Hepatic stellate cell (primary cell): ENCODE measurements around the gene EFEMP2.

ENCODE experiments used
- DNase-seq: peaks from one replicate; pipeline ENCODE4 v3.0.0; 2011; ENCODE audit warnings: low spot score

The EFEMP2 gene

DNA sequence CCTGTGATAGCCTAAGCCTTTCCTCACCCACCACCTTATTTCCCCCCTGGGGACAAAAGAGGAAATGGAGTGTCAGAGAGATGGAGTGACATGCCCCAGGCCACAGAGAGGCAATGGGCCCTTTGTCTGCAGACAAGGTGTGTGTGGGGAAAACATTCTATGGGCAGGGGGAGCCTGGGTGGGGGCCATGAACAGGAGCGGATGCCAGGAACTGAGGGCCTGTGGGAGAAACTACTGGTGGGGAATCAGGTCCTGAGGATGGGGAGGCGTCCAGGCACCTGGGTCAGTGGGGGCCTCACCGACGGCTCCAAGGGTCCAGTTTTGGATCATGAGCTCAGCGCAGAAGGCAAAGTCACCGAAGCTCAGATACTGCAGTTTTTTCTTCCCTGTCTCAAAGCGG lies 12.6 kb upstream of the EFEMP2 start:
- no peak for DNase-seq

DNA sequence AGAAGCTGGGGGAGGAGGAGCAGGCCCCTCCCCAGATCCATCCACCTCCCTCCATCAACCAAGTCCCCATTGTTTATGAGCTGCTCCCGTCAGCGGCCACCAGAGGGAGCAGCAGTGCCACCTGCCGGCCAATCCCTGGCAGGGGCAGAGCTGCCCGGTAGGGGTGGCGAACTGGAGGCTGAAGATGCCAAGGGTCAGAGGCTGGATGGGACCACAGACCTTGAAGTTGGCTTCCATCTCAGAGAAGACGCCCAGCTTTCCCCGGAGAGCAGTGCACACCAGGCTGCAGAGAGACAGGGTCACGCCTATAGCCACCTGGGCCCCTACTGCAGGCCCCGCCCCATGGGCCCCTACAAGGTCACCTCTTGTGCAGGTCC lies 12.1 kb upstream of the EFEMP2 start:
- peak; percentile 89 for DNase-seq

DNA sequence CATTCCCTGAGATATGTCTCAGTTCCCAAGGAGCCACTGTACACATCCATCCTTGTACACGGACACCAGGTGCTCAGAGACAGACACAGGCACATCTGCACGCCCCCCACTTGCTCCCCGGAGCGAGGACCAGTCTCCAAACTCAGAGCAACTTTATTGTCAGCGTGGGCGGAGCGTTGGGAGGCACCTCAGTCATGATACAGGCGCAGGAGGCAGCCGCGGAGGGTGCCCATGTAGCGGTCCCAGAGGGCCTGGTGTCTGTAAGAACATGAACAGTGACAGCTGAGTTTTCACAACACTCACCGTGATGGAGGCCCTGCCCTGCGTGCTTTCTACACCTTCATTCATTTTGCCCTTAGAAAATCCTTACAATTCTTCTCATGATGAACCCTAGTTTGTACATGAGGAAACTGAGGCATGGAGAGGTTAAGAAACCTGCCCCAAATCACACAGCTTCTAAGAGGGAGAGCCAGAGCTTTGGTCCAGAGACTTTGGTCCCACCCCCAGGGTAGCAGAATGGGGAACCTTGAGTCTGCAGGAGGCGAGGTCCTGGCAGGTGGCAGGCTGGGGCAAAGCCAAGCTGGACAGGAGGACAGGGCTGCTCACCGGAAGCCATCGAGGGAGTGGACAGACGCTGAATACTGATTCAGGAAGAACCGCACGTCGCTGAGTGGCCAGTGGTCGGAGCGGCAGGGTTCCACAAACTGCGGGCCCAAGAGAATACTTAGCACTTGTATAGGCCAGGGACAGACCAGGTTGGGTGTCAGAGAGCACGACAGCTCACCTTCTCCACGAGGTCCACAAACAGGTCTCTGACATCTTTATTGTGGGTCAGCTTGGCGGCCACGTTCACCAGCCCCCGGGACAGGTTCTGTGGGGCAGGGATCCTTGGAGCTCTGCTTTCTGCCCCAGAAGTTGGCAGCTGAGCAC lies 11.5 kb upstream of the EFEMP2 start:
- no peak for DNase-seq

DNA sequence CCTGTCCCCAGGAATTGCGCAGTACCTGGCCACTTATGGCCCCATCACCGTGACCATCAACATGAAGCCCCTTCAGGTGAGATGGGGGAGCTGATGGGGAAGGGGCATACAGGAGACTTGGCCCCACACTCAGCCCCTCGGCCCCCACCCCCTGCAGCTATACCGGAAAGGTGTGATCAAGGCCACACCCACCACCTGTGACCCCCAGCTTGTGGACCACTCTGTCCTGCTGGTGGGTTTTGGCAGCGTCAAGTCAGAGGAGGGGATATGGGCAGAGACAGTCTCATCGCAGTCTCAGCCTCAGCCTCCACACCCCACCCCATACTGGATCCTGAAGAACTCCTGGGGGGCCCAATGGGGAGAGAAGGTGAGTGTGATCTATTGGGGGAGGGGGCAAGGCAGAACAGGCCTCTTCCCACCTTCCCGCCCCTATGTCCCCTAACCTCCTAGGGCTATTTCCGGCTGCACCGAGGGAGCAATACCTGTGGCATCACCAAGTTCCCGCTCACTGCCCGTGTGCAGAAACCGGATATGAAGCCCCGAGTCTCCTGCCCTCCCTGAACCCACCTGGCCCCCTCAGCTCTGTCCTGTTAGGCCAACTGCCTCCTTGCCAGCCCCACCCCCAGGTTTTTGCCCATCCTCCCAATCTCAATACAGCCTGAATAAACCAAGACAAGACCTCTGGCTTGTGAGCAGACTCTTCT lies 10.6 kb upstream of the EFEMP2 start:
- DNase-seq: no peak

DNA sequence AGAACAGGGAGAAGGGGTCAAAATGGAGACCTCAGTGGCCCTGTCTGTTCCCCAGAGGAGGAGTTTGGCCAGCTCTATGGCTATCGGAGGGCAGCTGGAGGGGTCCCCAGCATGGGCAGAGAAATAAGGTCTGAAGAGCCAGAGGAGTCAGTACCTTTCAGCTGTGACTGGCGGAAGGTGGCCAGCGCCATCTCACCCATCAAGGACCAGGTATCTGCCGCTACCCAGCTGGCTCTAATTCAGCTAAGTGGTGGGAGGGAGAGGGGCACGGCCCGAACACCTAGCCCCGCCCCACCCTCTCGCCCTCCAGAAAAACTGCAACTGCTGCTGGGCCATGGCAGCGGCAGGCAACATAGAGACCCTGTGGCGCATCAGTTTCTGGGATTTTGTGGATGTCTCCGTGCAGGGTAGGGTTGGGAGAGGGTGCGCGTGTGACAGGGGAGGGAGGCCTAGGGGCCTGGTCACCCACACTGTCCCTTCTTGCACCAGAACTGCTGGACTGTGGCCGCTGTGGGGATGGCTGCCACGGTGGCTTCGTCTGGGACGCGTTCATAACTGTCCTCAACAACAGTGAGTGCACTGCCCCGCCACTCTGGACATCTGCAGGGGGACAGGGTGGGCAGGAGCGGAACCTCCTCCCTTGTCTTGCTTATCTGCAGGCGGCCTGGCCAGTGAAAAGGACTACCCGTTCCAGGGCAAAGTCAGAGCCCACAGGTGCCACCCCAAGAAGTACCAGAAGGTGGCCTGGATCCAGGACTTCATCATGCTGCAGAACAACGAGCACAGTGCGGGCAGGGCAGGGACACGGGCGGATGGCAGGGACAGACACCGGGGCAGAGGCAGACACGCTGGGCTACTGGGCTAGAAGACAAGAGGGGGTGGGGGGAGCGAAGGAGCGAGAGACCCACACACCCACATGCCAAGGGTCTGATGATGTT lies 9.8 kb upstream of the EFEMP2 start:
- no peak for DNase-seq

DNA sequence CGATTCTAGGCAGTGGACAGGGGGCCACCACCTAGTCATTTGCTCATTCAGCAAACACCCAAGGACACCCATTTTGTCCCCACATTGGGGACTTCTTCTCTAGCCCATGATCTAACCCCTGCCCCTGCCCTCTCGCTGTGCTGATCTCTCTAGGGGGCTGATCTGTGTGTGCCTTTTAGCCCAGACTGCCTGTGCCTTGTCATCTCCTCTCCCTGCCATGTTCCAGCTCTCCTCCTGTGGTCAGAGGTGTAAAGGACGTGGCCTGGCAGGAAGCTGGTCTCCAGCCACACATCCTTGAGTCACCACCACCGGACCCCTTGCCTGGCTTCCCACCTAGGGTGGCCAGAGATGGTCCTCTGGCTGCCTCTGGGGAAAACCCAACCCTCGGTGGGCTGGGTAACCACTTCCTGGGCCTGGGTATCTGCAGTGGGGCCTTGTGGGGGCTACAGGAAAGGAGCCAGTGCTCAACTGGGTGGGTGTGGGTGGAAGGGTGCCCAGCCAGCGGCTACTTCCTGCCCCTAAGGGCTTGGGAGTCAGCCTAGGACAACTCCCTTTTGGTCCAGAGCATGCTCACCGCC lies 8.3 kb upstream of the EFEMP2 start:
- DNase-seq: no peak

DNA sequence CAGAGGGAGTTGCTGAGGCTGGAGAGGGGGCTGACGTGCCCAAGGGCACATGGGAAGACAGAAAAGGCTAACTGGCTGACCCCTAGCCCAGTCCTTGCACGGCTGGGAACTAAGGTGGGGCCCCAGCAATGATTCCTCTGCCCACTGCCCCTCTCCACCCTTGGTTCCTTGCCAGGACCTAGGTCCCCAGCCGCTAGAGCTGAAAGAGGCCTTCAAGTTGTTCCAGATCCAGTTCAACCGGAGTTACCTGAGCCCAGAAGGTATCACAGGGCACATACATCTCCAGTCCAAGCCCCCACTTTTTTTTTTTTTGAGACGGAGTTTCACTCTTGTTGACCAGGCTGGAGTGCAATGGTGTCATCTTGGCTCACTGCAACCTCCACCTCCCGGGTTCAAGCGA lies 7.4 kb upstream of the EFEMP2 start:
- DNase-seq: no peak

DNA sequence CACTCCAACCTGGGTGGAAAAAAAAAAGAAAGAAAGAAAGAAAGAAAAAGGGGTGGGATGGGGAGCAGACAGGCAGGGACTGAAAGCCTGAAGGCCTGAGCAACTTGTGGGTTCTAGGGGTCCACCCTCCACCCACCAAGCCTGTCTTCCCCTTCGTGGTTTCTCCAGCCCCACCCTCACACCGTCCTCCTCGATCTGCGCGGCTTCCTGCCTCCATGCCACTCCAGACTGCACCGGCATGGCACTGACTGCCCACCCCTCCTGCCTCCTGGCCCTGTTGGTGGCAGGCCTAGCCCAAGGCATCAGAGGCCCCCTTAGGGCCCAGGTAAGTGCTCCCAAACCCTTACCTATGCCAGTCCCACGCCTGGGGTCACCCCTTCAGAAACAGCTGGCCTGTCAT lies 7.0 kb upstream of the EFEMP2 start, which contains the start of gene CTSW:
CTSW (plus strand) TSS at position 221 of the 400 bp plus-strand sequence; CDS start at position 239, 18 bp downstream.
- DNase-seq: no peak

DNA sequence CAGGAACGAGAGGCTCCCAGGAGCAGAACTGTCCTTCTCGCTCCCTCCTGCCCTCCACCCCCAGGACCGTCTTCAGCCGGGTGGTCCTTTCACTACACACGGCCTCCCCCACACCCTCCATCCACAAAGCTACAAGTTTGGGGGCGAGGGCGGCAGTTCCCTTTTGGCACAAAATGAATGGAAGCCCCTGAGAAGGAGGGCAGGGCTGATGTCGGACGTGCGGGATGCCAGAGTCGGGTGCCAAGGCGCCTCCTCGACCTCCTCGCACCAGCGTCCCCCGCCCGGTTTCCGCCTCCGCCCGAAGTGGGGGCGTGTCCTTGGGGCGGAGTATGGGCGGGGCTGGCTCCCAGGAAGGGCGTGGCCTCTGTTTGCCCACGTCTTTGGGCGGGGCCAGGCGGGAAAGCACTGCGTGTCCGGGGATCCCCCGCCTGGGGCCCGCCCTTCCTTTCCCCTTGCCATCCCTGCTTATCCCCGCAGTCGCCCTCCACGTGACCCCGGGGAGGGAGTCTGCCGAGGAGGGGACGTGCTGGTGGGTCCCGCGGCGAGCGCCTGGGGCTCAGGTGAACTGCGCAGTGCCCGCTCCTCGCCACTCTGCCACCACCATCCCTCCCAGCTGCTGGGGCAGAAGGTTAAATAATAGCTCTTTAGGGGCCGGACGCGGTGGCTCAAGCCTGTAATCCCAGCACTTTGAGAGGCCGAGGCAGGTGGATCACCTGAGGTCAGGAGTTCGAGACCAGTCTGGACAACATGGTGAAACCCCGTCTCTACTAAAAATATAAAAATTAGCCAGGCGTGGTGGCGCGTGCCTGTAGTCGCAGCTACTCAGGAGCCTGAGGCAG lies 937 bp upstream of the EFEMP2 start:
- DNase-seq: peak; percentile 93

DNA sequence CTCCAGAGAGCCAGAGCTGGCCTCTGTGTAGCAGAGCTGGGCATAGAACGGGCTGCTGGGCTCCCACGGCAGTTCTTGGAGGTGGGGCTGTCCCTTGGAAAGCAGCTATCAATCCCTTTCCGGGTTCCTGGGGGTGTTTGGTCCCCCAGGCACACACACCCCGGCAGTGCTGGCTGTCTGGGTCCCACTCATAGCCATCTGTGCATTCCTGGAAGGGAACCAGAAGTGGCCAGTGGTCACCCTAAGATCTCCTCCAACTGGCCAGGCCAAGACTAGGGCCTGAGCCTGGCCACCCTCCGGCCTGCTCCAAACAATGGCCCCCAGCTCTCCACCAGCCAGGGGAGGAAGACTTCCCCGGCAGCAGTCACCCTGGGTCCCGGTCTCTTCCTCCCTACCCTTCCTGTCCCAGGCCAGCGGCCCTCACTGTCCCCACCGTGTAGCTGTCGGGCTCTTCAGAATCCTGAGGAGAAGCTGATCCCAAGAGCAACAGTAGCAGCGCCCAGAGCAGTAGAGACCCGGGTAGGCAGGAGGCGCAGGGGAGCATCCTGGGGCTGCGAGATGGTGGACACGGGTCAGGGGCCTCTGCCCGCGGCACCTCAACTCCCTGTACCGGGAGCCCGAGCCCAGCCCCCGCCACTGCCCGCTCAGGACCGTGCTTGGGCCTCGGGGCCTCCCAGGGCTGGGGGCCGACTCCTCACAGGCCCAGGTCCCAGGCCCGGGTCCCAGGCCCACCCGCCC lies 620 bp downstream of the EFEMP2 start:
- DNase-seq: no peak

DNA sequence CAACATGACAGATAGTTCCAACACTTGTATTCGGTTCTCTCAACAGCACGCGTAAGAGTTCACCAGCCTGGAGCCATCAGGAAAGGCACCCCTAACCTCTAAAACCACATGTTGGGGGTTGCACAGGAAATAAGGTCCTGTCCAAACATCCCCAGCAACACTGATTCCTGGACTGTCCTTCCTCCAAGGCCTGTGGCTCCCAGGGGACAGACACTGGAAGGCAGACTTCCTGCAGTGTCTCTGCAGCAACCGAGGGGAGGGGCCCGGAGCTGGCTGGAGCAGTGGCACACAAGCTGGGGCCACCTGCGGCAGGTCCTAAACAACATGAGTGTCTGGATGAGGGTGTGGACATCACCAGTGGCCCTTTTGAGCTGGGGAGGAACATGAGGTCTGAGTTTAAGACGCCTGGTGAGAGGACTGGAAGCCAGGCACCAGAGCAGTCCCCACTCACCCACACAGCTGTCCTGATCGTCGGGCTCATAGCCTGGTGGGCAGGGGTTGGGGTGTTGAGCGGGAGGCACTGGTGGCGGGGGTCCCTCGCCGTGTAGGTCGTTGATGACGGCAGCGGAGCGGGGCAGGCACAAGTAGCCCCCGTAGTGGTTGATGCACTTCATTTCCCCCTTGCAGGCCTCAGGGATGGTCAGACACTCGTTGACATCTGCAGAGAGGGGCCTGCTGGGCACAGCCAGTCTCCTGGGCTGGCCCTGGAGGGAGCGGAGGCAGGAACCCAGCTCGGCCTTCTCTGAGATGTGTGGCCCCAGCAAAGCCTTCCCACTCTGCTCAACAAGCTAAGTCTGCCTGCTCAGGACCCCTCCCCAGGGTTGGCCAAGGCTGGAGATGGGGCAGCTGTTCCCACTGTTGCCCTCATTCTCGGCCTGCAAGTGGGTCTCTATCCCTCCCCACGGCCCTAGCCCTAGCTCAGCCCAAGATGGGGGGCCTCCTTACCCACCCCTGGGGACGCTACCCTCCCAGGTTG lies 1.6 kb downstream of the EFEMP2 start:
- DNase-seq: peak; percentile 87

DNA sequence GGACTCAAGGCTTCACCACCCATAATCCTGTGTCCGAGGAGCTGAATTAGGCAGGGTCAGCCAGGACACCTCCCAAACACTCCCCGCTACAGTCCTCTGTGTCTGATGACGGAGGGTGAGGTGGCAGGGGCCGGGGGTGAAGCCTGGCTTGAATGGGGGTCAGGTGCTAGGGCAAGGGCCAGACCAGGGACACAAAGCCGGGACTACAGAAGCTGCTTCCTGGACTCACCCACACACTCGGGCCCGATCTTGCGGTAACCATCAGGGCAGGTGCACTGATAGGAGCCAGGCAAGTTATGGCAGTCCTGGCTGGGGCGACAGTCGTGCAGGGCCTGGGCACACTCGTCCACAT lies 2.3 kb downstream of the EFEMP2 start:
- no peak for DNase-seq

DNA sequence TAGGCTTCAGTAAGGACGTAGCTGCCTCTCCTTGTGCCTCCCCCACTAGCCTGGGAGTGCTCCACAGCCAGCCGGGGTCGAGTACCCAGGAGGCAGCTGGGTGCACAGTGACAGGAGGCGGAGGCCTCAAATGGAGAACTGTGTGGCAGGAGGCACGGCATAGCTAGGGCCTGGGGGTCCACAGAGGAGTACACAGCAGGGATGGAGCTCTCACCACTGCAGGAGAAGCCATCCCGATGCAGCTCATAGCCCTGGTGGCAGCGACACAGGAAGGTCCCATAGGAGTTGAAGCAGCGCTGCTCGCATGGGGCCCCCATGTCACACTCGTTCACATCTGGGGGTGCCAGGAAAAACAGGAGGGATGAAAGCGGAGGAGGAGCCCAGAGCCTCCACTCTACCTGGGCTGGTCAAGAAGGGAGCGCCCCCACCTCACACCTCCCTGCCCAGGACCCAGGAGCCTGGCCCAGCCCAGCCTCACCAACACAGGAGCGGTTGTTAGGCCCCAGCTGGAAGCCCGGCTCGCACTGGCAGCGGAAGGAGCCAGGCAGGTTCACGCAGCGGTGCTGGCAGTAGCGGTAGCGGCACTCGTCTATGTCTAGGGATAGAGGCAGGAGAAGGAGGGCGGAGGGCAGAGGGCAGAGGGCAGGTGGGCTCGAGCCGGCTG lies 2.8 kb downstream of the EFEMP2 start:
- DNase-seq: no peak

DNA sequence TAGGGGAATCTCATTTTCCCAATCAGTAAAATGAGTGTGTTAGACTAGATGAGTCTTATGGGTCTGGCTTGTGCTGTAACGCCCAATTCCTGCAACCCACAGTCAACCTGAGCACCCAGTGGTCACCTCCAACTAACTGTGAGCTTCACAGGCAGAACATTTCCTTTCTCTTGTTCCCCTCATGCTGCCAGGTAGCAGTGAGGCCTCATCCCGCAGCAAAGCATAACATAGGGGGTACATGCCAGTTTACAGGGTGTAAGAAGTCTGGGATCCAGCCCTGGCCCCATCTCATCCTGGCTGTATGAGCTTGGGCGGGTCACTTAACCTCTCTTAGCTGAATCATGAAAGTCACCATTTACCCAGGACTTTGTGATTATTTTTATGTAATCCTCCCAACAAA lies 3.7 kb downstream of the EFEMP2 start:
- no peak for DNase-seq

DNA sequence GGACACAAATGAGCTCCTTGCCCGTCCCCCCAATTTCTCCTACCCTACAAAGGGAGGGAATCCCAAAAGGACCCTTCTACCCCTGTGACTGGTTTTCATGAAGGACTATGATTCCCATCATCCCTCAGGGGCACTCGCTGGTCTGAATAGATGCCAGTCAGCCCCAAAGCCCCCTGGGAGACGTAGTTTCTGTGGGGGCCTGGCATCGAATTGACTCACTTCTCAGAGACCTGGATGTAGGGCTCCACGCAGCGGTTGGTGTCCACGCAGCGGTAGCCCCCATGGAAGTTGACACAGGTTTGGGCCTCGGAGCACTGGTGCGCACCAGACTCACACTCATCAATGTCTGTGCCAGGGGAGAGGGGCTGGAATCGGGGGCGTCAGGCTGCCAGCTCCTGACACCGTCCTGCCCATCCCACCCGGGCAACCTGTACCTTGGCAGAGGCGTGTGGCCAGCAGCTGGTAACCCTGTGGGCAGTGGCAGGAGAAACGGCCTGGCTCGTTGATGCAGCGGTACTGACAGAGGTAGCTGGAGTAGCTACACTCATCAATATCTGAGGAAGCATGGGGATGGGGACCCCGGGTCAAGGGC lies 4.4 kb downstream of the EFEMP2 start:
- DNase-seq: no peak

DNA sequence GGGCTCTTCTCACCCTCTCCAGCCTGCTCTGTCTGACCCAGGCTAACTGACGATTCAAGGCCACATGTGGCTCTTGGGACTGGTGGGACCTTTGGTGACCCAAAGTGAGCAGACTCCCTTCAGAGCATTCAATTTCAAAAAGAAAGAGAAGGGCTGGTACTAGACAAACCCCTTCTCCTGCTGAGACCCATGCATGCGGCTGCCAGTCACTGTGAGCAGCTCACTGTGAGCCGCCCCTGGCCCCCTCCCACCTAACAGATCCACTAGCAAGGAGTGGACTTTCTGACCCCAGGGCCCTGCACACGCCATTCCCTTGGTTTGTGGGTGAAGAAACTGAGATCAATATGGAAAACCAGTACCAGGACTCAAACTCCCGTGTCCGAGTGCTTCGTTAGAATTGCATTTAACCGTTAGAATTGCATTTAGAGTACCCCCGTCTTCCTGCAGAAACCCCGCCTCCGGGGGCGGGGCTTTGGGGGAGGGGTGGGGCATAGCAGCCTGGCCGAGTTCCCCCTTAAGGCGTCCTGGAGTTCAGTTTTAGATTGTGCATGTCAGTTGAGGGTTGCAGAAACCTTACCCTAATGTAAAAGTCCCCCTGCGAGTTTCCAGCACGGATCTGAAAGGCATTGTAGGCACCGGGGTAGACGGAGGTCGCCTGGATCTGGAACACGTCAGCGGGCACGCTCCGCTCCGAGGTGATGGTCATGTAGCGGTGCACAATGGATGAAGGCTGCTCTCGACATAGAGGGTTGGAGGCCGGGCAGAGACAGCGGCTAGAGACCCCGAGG lies 5.1 kb downstream of the EFEMP2 start:
- no peak for DNase-seq
